ENCODE results near the gene ALKBH5.

- TF ChIP-seq ZNF423 (tag by site-specific recombination; IDR thresholded peaks at IDR 0.05) (no peak), ZSCAN30 (tag by site-specific recombination; IDR thresholded peaks at IDR 0.05) (no peak), ZNF473 (tag by site-specific recombination; IDR thresholded peaks at IDR 0.05) (no peak), ZNF785 (tag by site-specific recombination; IDR thresholded peaks at IDR 0.05) (no peak), CTCF (tag by site-specific recombination; IDR thresholded peaks at IDR 0.05) (no peak), ZNF398 (tag by site-specific recombination; IDR thresholded peaks at IDR 0.05) (no peak), ZNF654 (tag by site-specific recombination; IDR thresholded peaks at IDR 0.05; ENCODE audit: low read depth) (no peak), REST (tag by site-specific recombination; IDR thresholded peaks at IDR 0.05) (no peak), ZNF624 (tag by site-specific recombination; IDR thresholded peaks at IDR 0.05) (no peak), ZBTB20 (tag by site-specific recombination; IDR thresholded peaks at IDR 0.05) (no peak), OSR2 (tag by site-specific recombination; IDR thresholded peaks at IDR 0.05) (no peak)
- TF ChIP-seq, protein P1, sequence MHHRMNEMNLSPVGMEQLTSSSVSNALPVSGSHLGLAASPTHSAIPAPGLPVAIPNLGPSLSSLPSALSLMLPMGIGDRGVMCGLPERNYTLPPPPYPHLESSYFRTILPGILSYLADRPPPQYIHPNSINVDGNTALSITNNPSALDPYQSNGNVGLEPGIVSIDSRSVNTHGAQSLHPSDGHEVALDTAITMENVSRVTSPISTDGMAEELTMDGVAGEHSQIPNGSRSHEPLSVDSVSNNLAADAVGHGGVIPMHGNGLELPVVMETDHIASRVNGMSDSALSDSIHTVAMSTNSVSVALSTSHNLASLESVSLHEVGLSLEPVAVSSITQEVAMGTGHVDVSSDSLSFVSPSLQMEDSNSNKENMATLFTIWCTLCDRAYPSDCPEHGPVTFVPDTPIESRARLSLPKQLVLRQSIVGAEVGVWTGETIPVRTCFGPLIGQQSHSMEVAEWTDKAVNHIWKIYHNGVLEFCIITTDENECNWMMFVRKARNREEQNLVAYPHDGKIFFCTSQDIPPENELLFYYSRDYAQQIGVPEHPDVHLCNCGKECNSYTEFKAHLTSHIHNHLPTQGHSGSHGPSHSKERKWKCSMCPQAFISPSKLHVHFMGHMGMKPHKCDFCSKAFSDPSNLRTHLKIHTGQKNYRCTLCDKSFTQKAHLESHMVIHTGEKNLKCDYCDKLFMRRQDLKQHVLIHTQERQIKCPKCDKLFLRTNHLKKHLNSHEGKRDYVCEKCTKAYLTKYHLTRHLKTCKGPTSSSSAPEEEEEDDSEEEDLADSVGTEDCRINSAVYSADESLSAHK (tag by site-specific recombination; IDR thresholded peaks at IDR 0.05), result no peak
- TF ChIP-seq, protein P2, sequence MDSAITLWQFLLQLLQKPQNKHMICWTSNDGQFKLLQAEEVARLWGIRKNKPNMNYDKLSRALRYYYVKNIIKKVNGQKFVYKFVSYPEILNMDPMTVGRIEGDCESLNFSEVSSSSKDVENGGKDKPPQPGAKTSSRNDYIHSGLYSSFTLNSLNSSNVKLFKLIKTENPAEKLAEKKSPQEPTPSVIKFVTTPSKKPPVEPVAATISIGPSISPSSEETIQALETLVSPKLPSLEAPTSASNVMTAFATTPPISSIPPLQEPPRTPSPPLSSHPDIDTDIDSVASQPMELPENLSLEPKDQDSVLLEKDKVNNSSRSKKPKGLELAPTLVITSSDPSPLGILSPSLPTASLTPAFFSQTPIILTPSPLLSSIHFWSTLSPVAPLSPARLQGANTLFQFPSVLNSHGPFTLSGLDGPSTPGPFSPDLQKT (IDR thresholded peaks at IDR 0.05; ENCODE audit: borderline replicate concordance, low read depth, low read length), result no peak
- TF ChIP-seq, protein P3, sequence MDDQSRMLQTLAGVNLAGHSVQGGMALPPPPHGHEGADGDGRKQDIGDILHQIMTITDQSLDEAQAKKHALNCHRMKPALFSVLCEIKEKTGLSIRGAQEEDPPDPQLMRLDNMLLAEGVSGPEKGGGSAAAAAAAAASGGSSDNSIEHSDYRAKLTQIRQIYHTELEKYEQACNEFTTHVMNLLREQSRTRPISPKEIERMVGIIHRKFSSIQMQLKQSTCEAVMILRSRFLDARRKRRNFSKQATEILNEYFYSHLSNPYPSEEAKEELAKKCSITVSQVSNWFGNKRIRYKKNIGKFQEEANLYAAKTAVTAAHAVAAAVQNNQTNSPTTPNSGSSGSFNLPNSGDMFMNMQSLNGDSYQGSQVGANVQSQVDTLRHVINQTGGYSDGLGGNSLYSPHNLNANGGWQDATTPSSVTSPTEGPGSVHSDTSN (CRISPR knock-in tag; IDR thresholded peaks at IDR 0.05), result no peak
Measured at GRCh38 chr17:18195246-18195645, 11.6 kb downstream of the ALKBH5 start.

All from HEK293 (cell line).